Head of caudate nucleus (tissue), 42 donors: ENCODE results near the gene IL17RE.
"Not testable (repeated sequence)": the region's sequence is repeated elsewhere in the genome, so short reads cannot be mapped to it uniquely, and the experiment has no call there.

ENCODE experiments used
- DNase-seq, 42 donors: peaks; one replicate each; pipeline versions ENCODE4 v3.0.0 to v3.0.0-alpha.2; 2020 to 2021; ENCODE audit warnings: mixed read lengths in 7 of 42
- intact Hi-C: fragments of 100-400 bp; cut with DNase I; formaldehyde crosslinking; loops from one replicate; pipeline ENCODE4 v1.15.0; 2022

IL17RE gene

GRCh38 chr3:9898467-9899241 lies 4.0 kb upstream of the IL17RE start:
- intact Hi-C loops: loop anchor here (10.0 kb wide), 1 partner anchor 54 kb away; the partner anchor contains the start of gene RPUSD3
- DNase-seq: no peak

- intact Hi-C loops: loop anchor here (10.0 kb wide), 1 partner anchor 55 kb away; the partner anchor contains the start of gene RPUSD3
- no peak for DNase-seq
Observed at GRCh38 chr3:9899289-9899791, 3.3 kb upstream of the IL17RE start.

- intact Hi-C loops, DNase-seq: not testable (repeated sequence)
Observed at GRCh38 chr3:9900965-9901415, 1.7 kb upstream of the IL17RE start.

GRCh38 chr3:9901967-9902366 lies 681 bp upstream of the IL17RE start:
- intact Hi-C loops: no loop called here
- no peak for DNase-seq

GRCh38 chr3:9903238-9903624 lies 583 bp downstream of the IL17RE start:
- DNase-seq: peak in 20 of 42 donors; percentile 11 to 68 (median 39)
- intact Hi-C loops: no loop called here

GRCh38 chr3:9903904-9904303 lies 1.3 kb downstream of the IL17RE start:
- intact Hi-C loops: no loop called here

GRCh38 chr3:9906480-9906879 lies 3.8 kb downstream of the IL17RE start:
- DNase-seq: no peak
- intact Hi-C loops: no loop called here

More at GRCh38 chr3:9903904-9904303, 1.3 kb downstream of the IL17RE start:
- DNase-seq: no peak

- intact Hi-C loops: no loop called here
- no peak for DNase-seq
Observed at GRCh38 chr3:9908286-9908685, 5.6 kb downstream of the IL17RE start.

GRCh38 chr3:9909221-9910013 lies 6.8 kb downstream of the IL17RE start:
- DNase-seq: no peak
- intact Hi-C loops: no loop called here

- intact Hi-C loops: no loop called here
Observed at GRCh38 chr3:9911863-9912262, 9.2 kb downstream of the IL17RE start.

GRCh38 chr3:9912294-9912935 lies 9.8 kb downstream of the IL17RE start:
- no peak for DNase-seq
- intact Hi-C loops: no loop called here

More at GRCh38 chr3:9911863-9912262, 9.2 kb downstream of the IL17RE start:
- no peak for DNase-seq

GRCh38 chr3:9913601-9914000 lies 11.0 kb downstream of the IL17RE start:
- no peak for DNase-seq
- intact Hi-C loops: no loop called here

GRCh38 chr3:9914011-9914410 lies 11.4 kb downstream of the IL17RE start:
- DNase-seq: no peak
- intact Hi-C loops: no loop called here

- DNase-seq: no peak
- intact Hi-C loops: no loop called here
Observed at GRCh38 chr3:9914559-9915253, 12.1 kb downstream of the IL17RE start.

GRCh38 chr3:9915254-9916141 lies 12.8 kb downstream of the IL17RE start:
- intact Hi-C loops: no loop called here
- DNase-seq: peak in 41 of 42 donors; percentile 32 to 82 (median 67)

- DNase-seq: no peak
- intact Hi-C loops: no loop called here
Observed at GRCh38 chr3:9916346-9916733, 13.7 kb downstream of the IL17RE start.

- peak; percentile 31 to 84 (median 64) for DNase-seq
- intact Hi-C loops: no loop called here
Observed at GRCh38 chr3:9916734-9917680, 14.4 kb downstream of the IL17RE start, which contains the start of gene IL17RC. TSS of gene IL17RC (plus strand) at chr3:9917098. CDS start at chr3:9917316, 218 bp downstream.
